Lower leg skin (tissue), 4 donors: ENCODE data around the gene CCDC90B. TPM values are rescaled to one million over a fixed set of nuclear protein-coding genes. Genes with fewer than 3 reads are reported as not detected.

Experiments
- DNase-seq, 2 donors: peaks; one replicate each; pipeline ENCODE4 v3.0.0-alpha.2; 2019; ENCODE audit warnings: low spot score in 2 of 2
- H3K4me3 ChIP-seq: fragments of 200-600 bp; sonication (generic); 2 replicates; pipeline ENCODE4 v1.5.1; 2017; ENCODE audit warnings: mild to moderate bottlenecking, low read depth; ENCODE audit not compliant: poor library complexity, severe bottlenecking
- POLR2A ChIP-seq, 2 donors: fragments of 450-650 bp; IDR thresholded peaks; one replicate each; pipeline ENCODE4 v1.6.1; 2016 to 2017; ENCODE audit warnings: antibody characterized with exemption in 2 of 2, mild to moderate bottlenecking in 1 of 2, moderate library complexity in 1 of 2
- WGBS, 2 donors: methylation state at CpG; one replicate each; pipeline ENCODE4 v1.1.5; 2018; 5-methylcytosine and 5-hydroxymethylcytosine counted together
- intact Hi-C: fragments of 100-400 bp; cut with DNase I; formaldehyde crosslinking; loops from one replicate; pipeline ENCODE4 v1.15.0; 2023; ENCODE audit warnings: low total_unique reads
- total RNA-seq, 4 donors: library from RNA; depleted of rRNA; stranded (reverse); fragments of >200 nt; gene quantifications; one replicate each; pipeline ENCODE4 v1.1.0, GENCODE V29; 2016
- TF ChIP-seq, protein P1 (sequence below), 3 donors: fragments of 450-650 bp; IDR thresholded peaks; one replicate each; pipeline ENCODE4 v1.5.1; 2016; ENCODE audit warnings: antibody characterized with exemption in 3 of 3, mild to moderate bottlenecking in 3 of 3, moderate library complexity in 2 of 3

CCDC90B gene
- total RNA-seq, 4 donors from 2014 or later, result 27.4 to 29.8 (median 28.9) TPM

DNA sequence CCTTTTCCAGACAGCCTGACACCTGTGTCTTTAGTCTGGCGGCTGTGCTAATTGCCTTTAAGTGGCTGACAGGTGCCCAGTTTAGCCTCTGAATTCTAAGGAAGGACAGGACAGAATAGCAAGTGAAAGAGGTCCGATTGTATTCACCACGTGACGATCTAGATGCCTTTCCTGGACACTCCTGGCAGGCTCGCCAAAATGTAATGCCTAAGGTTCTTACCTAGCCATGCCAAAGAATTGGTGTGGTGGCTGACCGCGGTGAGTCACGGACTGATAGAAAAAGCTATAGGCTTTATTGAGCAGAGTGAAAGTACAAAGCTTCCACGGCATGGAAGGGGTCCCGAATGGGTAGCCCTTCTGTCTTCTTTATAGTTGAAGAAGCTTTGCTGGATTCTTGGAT, 65.9 kb downstream of the CCDC90B start:
- intact Hi-C loops, result no loop called here
- 87 to 88% methylated on average over 10 of the region's 10 CpGs for WGBS, 2 donors

DNA sequence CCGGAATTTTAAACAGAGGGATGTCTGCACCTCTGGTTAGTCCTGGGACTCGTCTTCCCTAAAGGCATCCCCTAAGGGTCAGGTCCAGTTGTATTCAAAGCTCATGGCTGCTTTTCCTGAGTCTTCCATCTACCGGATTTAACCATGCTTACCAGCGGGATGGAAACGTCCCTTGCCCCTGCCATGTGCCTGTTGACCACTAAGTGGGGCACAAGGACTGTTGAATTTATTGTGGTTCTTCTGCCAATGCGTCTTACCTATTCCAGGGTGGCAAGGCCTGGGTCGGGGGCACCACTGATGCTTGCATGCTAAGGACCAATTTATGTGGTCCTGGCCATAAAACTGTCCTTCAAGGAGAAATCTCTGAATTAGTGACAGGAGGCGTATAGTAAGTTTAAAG, 67.1 kb downstream of the CCDC90B start:
- intact Hi-C loops, result no loop called here
- H3K4me3 ChIP-seq, result no peak overlapping the region
- no peak for DNase-seq
- WGBS, 2 donors, result 78 to 80% methylated on average over 8 of the region's 8 CpGs
- TF ChIP-seq, protein P1, sequence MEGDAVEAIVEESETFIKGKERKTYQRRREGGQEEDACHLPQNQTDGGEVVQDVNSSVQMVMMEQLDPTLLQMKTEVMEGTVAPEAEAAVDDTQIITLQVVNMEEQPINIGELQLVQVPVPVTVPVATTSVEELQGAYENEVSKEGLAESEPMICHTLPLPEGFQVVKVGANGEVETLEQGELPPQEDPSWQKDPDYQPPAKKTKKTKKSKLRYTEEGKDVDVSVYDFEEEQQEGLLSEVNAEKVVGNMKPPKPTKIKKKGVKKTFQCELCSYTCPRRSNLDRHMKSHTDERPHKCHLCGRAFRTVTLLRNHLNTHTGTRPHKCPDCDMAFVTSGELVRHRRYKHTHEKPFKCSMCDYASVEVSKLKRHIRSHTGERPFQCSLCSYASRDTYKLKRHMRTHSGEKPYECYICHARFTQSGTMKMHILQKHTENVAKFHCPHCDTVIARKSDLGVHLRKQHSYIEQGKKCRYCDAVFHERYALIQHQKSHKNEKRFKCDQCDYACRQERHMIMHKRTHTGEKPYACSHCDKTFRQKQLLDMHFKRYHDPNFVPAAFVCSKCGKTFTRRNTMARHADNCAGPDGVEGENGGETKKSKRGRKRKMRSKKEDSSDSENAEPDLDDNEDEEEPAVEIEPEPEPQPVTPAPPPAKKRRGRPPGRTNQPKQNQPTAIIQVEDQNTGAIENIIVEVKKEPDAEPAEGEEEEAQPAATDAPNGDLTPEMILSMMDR (IDR thresholded peaks at IDR 0.05), result no peak
- TF ChIP-seq POLR2A (IDR thresholded peaks at IDR 0.05), result no peak

More for the DNA sequence above, 65.9 kb downstream of the CCDC90B start:
- H3K4me3 ChIP-seq, result no peak overlapping the region
- TF ChIP-seq, protein P1 (IDR thresholded peaks at IDR 0.05), result no peak
- no peak for TF ChIP-seq POLR2A (IDR thresholded peaks at IDR 0.05)
- no peak for DNase-seq

Other genes starting within 250 kb of the CCDC90B start
- gene RAB30, start 214.5 kb downstream of the CCDC90B start, total RNA-seq, result 10 to 100 TPM; 13.4 to 53.9 (median 25.7) TPM
- 100 to 1,000 TPM in 3 of 4 donors, 10 to 100 TPM in 1; 91.9 to 137 (median 119) TPM for gene PCF11, start 129.2 kb downstream of the CCDC90B start, total RNA-seq
- 1 to 10 TPM; 7.1 to 9.8 (median 9.0) TPM for gene ANKRD42, start 92.7 kb downstream of the CCDC90B start, total RNA-seq